ENCODE data around the gene IL10. TPM values are rescaled to one million over a fixed set of nuclear protein-coding genes. Genes with fewer than 3 reads are reported as not detected.

Gene IL10
- total and polyA plus RNA-seq, 7 experiments from 2014 or later, result 0.19 to 2.7 (median 0.69) TPM; not detected in 3

DNA sequence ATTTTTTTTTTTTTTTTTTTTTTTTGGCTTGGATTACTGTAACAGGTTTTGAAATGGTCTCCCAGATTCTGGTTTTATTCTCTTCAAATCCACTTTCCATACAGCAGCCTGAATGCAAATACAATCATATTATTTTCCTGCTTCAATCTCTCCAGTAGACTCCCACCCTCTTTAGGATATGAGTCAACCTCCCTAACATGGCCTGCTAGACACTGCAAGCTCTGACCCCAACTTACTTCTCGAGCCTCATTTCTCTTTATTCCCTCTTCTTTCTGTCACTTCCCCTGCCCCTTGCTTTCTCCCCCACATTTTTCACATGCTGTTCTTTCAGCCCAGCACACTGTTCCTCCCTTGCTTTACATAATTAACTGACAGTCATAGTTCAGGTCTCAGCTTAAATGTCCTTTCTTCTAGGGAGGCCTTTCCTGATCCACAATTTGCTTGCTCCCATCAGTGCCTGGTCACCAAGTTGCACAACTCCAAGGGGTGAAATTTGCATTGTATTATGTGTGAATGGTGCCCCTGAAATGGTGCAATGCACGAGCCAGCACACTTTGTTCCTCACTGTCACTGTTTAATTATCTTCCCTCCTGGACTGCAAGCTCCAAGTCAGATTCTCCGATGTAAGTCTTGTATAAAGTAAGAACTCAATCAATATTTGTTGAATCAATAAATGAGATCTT is 23.8 kb downstream of the IL10 start:
- Histone ChIP-seq H3K27ac (ENCODE audit: low read depth, low read length) (no peak overlapping the region), H3K9me3 (ENCODE audit: control insufficient read depth in 2 of 3, low read length in 3 of 3) (no peaks in the 10 kb centered on the region), H3K4me3 (ENCODE audit: low read length) (no peak overlapping the region), H3K36me3 (ENCODE audit: control insufficient read depth in 2 of 3, insufficient read depth in 3 of 3, low read length in 3 of 3) (no peaks in the 10 kb centered on the region), H3K4me1 (ENCODE audit: control insufficient read depth in 2 of 2, insufficient read depth in 2 of 2, low read length in 2 of 2) (peaks cover 0 to 10% of the 10 kb centered on the region in 2 donors), H3K27me3 (ENCODE audit: control insufficient read depth in 2 of 2, insufficient read depth in 2 of 2, low read length in 2 of 2) (no peaks in the 10 kb centered on the region)
- POLR2A ChIA-PET, result interaction anchor here (0.6 to 1.3 kb wide), 4 partner anchors 14 to 189 kb away, joined by 3 to 6 read pairs (median 3); no protein-coding TSS in a partner anchor
- DNase-seq (no peak), ATAC-seq (no peak)
- H3K27ac Mint-ChIP-seq, result peak overlapping the region in 3 of 9 donors; percentile 1 to 63 (median 6)
- H3K27me3 Mint-ChIP-seq, result peaks cover 0 to 44% (median 0%) of the 10 kb centered on the region in 5 donors
- peaks cover 0 to 2% (median 0%) of the 10 kb centered on the region in 11 donors for H3K9me3 Mint-ChIP-seq
- H3K4me3 Mint-ChIP-seq, result no peak overlapping the region
- CTCF ChIA-PET, result interaction anchor here (0.9 to 1.3 kb wide), 4 partner anchors 21 to 173 kb away, joined by 3 to 7 read pairs (median 5); partner anchors contain the start of gene FCMR
- H3K36me3 Mint-ChIP-seq, result peaks cover 0 to 8% (median 3%) of the 10 kb centered on the region in 5 donors
- intact Hi-C loops (cut with micrococcal nuclease), result no loop called here
- H3K4me1 Mint-ChIP-seq, result peaks cover 20 to 55% (median 34%) of the 10 kb centered on the region in 7 donors

DNA sequence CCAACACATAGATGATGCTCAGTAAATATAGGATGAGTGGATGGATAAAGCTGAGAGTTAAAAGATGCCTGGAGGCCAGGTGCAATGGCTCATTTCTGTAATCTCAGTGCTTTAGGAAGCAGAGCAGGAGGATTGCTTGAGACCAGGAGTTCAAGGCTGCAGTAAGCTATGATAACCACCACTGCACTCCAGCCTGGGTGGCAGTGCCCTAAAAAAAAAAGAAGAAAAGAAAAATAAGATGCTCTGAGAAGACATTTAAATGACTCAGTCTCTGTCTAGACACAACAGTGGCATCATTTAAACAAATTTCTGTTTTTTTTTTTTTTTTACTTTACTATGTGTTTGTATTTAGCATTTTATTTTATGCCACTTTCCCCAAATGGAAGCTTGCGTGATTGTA is 27.0 kb downstream of the IL10 start:
- ChIA-PET CTCF (interaction anchor here (0.8 to 1.8 kb wide), 3 partner anchors 10 to 64 kb away, joined by 3 to 7 read pairs (median 4); no protein-coding TSS in a partner anchor), POLR2A (interaction anchor here (0.6 to 1.9 kb wide), 8 partner anchors 9 to 285 kb away, joined by 3 to 7 read pairs (median 4); no protein-coding TSS in a partner anchor)
- Mint-ChIP-seq H3K4me3 (no peak overlapping the region), H3K27ac (peak overlapping the region in 2 of 9 donors; percentile 16 to 46), H3K36me3 (peaks cover 0 to 8% (median 3%) of the 10 kb centered on the region in 5 donors), H3K27me3 (peaks cover 0 to 26% (median 0%) of the 10 kb centered on the region in 5 donors), H3K9me3 (no peaks in the 10 kb centered on the region), H3K4me1 (peaks cover 22 to 67% (median 33%) of the 10 kb centered on the region in 7 donors)
- DNase-seq, result no peak
- H3K4me1 ChIP-seq (ENCODE audit: control insufficient read depth in 2 of 2, insufficient read depth in 2 of 2, low read length in 2 of 2), result peaks cover under 1 to 13% of the 10 kb centered on the region in 2 donors
- H3K4me3 ChIP-seq (ENCODE audit: low read length), result no peak overlapping the region
- no peaks in the 10 kb centered on the region for H3K9me3 ChIP-seq (ENCODE audit: control insufficient read depth in 2 of 3, low read length in 3 of 3)
- H3K27me3 ChIP-seq (ENCODE audit: control insufficient read depth in 2 of 2, insufficient read depth in 2 of 2, low read length in 2 of 2), result no peaks in the 10 kb centered on the region
- intact Hi-C loops (cut with micrococcal nuclease), result no loop called here
- H3K27ac ChIP-seq (ENCODE audit: low read depth, low read length), result no peak overlapping the region
- no peak for ATAC-seq
- no peaks in the 10 kb centered on the region for H3K36me3 ChIP-seq (ENCODE audit: control insufficient read depth in 2 of 3, insufficient read depth in 3 of 3, low read length in 3 of 3)

DNA sequence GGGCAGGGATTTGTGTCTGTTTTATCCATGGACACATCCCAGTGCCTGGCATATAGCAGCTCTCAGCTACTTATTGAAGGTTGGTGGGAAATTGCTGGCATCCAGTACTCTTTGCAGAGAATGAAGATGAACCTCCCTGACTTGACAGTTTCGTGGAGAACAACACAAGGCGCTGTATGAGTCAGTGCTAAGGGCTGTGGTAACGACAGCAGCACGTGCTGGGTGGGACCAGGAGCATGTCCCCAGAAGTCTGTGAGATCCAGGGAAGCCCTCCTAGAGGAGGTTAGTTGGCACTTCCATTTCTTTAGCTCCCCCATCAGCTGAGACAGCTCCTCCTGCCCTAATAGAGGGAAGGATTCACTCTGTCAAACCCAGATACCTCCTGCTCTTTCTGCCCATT is 27.6 kb downstream of the IL10 start:
- Mint-ChIP-seq H3K9me3 (no peaks in the 10 kb centered on the region), H3K4me1 (peaks cover 26 to 71% (median 35%) of the 10 kb centered on the region in 7 donors), H3K36me3 (peaks cover 0 to 8% (median 3%) of the 10 kb centered on the region in 5 donors), H3K27me3 (peaks cover 0 to 20% (median 0%) of the 10 kb centered on the region in 5 donors), H3K4me3 (no peak overlapping the region), H3K27ac (peak overlapping the region in 5 of 9 donors; percentile 16 to 75 (median 32))
- intact Hi-C loops (cut with micrococcal nuclease), result no loop called here
- DNase-seq (no peak), ATAC-seq (peak; percentile 59)
- no peaks in the 10 kb centered on the region for H3K27me3 ChIP-seq (ENCODE audit: control insufficient read depth in 2 of 2, insufficient read depth in 2 of 2, low read length in 2 of 2)
- H3K36me3 ChIP-seq (ENCODE audit: control insufficient read depth in 2 of 3, insufficient read depth in 3 of 3, low read length in 3 of 3), result no peaks in the 10 kb centered on the region
- H3K4me3 ChIP-seq (ENCODE audit: low read length), result no peak overlapping the region
- CTCF ChIA-PET, result interaction anchor here (0.8 to 1.8 kb wide), 3 partner anchors 9 to 65 kb away, joined by 3 to 7 read pairs (median 4); no protein-coding TSS in a partner anchor
- POLR2A ChIA-PET, result interaction anchor here (0.7 to 1.9 kb wide), 5 partner anchors 8 to 161 kb away, joined by 3 to 7 read pairs (median 4); no protein-coding TSS in a partner anchor
- no peak overlapping the region for H3K27ac ChIP-seq (ENCODE audit: low read depth, low read length)
- peaks cover 6 to 19% of the 10 kb centered on the region in 2 donors for H3K4me1 ChIP-seq (ENCODE audit: control insufficient read depth in 2 of 2, insufficient read depth in 2 of 2, low read length in 2 of 2)
- H3K9me3 ChIP-seq (ENCODE audit: control insufficient read depth in 2 of 3, low read length in 3 of 3), result no peaks in the 10 kb centered on the region

- intact Hi-C loops (cut with micrococcal nuclease), result no loop called here
- no peak overlapping the region for H3K4me3 Mint-ChIP-seq
- H3K27me3 Mint-ChIP-seq, result peaks cover 0 to 4% (median 0%) of the 10 kb centered on the region in 5 donors
- peaks cover 25 to 37% of the 10 kb centered on the region in 2 donors for H3K4me1 ChIP-seq (ENCODE audit: control insufficient read depth in 2 of 2, insufficient read depth in 2 of 2, low read length in 2 of 2)
- H3K9me3 Mint-ChIP-seq, result no peaks in the 10 kb centered on the region
- peaks cover 0 to 8% (median 0%) of the 10 kb centered on the region in 5 donors for H3K36me3 Mint-ChIP-seq
- H3K4me3 ChIP-seq (ENCODE audit: low read length), result no peak overlapping the region
- no peak overlapping the region for H3K27ac ChIP-seq (ENCODE audit: low read depth, low read length)
- POLR2A ChIA-PET, result interaction anchor here (1.1 to 1.6 kb wide), 4 partner anchors 8 to 176 kb away, joined by 3 to 5 read pairs (median 4); no protein-coding TSS in a partner anchor
- H3K36me3 ChIP-seq (ENCODE audit: control insufficient read depth in 2 of 3, insufficient read depth in 3 of 3, low read length in 3 of 3), result no peaks in the 10 kb centered on the region
- no peaks in the 10 kb centered on the region for H3K27me3 ChIP-seq (ENCODE audit: control insufficient read depth in 2 of 2, insufficient read depth in 2 of 2, low read length in 2 of 2)
- H3K27ac Mint-ChIP-seq, result peak overlapping the region in 3 of 9 donors; percentile 19 to 62 (median 50)
- H3K4me1 Mint-ChIP-seq, result peaks cover 39 to 78% (median 47%) of the 10 kb centered on the region in 7 donors
- DNase-seq (no peak), ATAC-seq (no peak)
- H3K9me3 ChIP-seq (ENCODE audit: control insufficient read depth in 2 of 3, low read length in 3 of 3), result no peaks in the 10 kb centered on the region
- CTCF ChIA-PET, result interaction anchor here (0.5 to 1.2 kb wide), 2 partner anchors 8 to 80 kb away, joined by 3 to 4 read pairs; no protein-coding TSS in a partner anchor
Measured at GRCh38 chr1:206742719-206743383, 29.4 kb downstream of the IL10 start.

DNA sequence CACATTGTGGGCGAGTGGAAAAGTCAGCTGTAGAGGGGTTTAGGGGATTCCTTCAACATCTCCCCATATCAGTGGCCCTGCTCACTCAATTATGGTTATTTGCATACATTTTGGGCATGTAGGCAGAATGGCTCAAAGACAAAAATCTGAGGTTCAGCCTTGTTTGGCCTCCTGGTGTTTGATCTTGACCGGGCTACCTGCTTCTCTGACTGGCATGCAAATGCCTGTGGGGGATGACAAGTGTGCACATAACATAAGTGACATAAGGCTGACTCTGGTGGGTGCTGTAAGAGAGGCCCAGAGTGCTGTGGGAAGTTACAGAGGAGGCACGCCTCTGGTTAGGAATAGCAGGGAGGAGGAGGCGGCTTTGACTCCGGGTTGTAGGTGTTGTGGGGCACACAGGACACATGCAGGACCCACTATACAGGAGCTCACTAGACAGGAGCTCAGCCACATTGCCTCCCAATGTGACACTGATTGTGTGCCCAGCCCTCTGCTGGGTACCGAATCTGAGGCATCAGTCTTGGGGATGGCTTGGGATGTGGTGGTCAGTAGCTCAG is 31.1 kb downstream of the IL10 start:
- Histone ChIP-seq H3K27ac (ENCODE audit: low read depth, low read length) (no peak overlapping the region), H3K4me3 (ENCODE audit: low read length) (no peak overlapping the region), H3K27me3 (ENCODE audit: control insufficient read depth in 2 of 2, insufficient read depth in 2 of 2, low read length in 2 of 2) (no peaks in the 10 kb centered on the region), H3K36me3 (ENCODE audit: control insufficient read depth in 2 of 3, insufficient read depth in 3 of 3, low read length in 3 of 3) (no peaks in the 10 kb centered on the region), H3K9me3 (ENCODE audit: control insufficient read depth in 2 of 3, low read length in 3 of 3) (no peaks in the 10 kb centered on the region), H3K4me1 (ENCODE audit: control insufficient read depth in 2 of 2, insufficient read depth in 2 of 2, low read length in 2 of 2) (peaks cover 39 to 54% of the 10 kb centered on the region in 2 donors)
- Mint-ChIP-seq H3K4me3 (no peak overlapping the region), H3K36me3 (peaks cover 0 to 13% (median 0%) of the 10 kb centered on the region in 5 donors), H3K27me3 (peaks cover 0 to 4% (median 0%) of the 10 kb centered on the region in 5 donors), H3K9me3 (no peaks in the 10 kb centered on the region), H3K4me1 (peaks cover 42 to 82% (median 61%) of the 10 kb centered on the region in 7 donors), H3K27ac (peak overlapping the region in 3 of 9 donors; percentile 11 to 61 (median 36))
- DNase-seq (no peak), ATAC-seq (no peak)
- intact Hi-C loops (cut with micrococcal nuclease), result no loop called here
- ChIA-PET CTCF (interaction anchor here (1.1 to 3.0 kb wide), 3 partner anchors 14 to 187 kb away, joined by 3 to 13 read pairs (median 5); no protein-coding TSS in a partner anchor), POLR2A (interaction anchor here (0.5 to 1.5 kb wide), 5 partner anchors 14 to 182 kb away, joined by 3 to 4 read pairs (median 3); partner anchors contain the start of gene FCMR)

Data from naive thymus-derived CD4-positive, alpha-beta T cell (primary cell).